Measurements from ENCODE around the gene CDK15.

CDK15 gene

GRCh38 chr2:201866643-201867473 lies 60.5 kb downstream of the CDK15 start:
- DNase-seq = no peak

- DNase-seq = no peak
Measured at GRCh38 chr2:201871471-201871870, 65.1 kb downstream of the CDK15 start.

- DNase-seq = no peak
Measured at GRCh38 chr2:201872591-201872990, 66.3 kb downstream of the CDK15 start.

- no peak for DNase-seq
Measured at GRCh38 chr2:201879996-201880395, 73.7 kb downstream of the CDK15 start.

GRCh38 chr2:201880579-201880978 lies 74.2 kb downstream of the CDK15 start:
- no peak for DNase-seq

- no peak for DNase-seq
Measured at GRCh38 chr2:201880993-201881611, 74.8 kb downstream of the CDK15 start.

GRCh38 chr2:201881741-201882140 lies 75.4 kb downstream of the CDK15 start:
- DNase-seq = no peak

GRCh38 chr2:201882353-201883090 lies 76.2 kb downstream of the CDK15 start:
- no peak for DNase-seq

- DNase-seq = no peak
Measured at GRCh38 chr2:201883606-201884369, 77.5 kb downstream of the CDK15 start.

- no peak for DNase-seq
Measured at GRCh38 chr2:201886504-201886903, 80.2 kb downstream of the CDK15 start.

GRCh38 chr2:201887773-201888425 lies 81.6 kb downstream of the CDK15 start:
- DNase-seq = no peak

GRCh38 chr2:201888426-201888800 lies 82.1 kb downstream of the CDK15 start:
- peak in 1 of 51 donors; percentile 14 for DNase-seq

GRCh38 chr2:201890453-201890852 lies 84.1 kb downstream of the CDK15 start:
- no peak for DNase-seq

GRCh38 chr2:201891676-201892075 lies 85.3 kb downstream of the CDK15 start:
- DNase-seq = no peak

- no peak for DNase-seq
Measured at GRCh38 chr2:201892516-201892915, 86.2 kb downstream of the CDK15 start.

- no peak for DNase-seq
Measured at GRCh38 chr2:201900362-201900761, 94.0 kb downstream of the CDK15 start.

- DNase-seq = no peak
Measured at GRCh38 chr2:201901786-201902185, 95.4 kb downstream of the CDK15 start.

GRCh38 chr2:201904538-201905420 lies 98.4 kb downstream of the CDK15 start:
- no peak for DNase-seq

- DNase-seq = no peak
Measured at GRCh38 chr2:201906777-201907562, 100.6 kb downstream of the CDK15 start.

Measured in hypothalamus (tissue), 51 donors.